Inferior parietal cortex (tissue), 1 donor: Measurements from ENCODE around the gene SHC3.

Experiments used
- DNase-seq: peaks from one replicate; pipeline ENCODE4 v3.0.0-alpha.2; 2016; ENCODE audit errors: extremely low spot score

The SHC3 gene

GRCh38 chr9:88959727-88960469 is 218.7 kb downstream of the SHC3 start:
- no peak for DNase-seq

- no peak for DNase-seq
These were observed 221.1 kb downstream of the SHC3 start for GRCh38 chr9:88957526-88957925.
